ENCODE data around the gene TLE4. TPM values are rescaled to one million over a fixed set of nuclear protein-coding genes. Genes with fewer than 3 reads are reported as not detected.

Gene TLE4
- polyA plus RNA-seq, 1 donor (not counting 4 experiments of a cell fraction or from before 2014, with no cell fraction given): 14.7 TPM

DNA sequence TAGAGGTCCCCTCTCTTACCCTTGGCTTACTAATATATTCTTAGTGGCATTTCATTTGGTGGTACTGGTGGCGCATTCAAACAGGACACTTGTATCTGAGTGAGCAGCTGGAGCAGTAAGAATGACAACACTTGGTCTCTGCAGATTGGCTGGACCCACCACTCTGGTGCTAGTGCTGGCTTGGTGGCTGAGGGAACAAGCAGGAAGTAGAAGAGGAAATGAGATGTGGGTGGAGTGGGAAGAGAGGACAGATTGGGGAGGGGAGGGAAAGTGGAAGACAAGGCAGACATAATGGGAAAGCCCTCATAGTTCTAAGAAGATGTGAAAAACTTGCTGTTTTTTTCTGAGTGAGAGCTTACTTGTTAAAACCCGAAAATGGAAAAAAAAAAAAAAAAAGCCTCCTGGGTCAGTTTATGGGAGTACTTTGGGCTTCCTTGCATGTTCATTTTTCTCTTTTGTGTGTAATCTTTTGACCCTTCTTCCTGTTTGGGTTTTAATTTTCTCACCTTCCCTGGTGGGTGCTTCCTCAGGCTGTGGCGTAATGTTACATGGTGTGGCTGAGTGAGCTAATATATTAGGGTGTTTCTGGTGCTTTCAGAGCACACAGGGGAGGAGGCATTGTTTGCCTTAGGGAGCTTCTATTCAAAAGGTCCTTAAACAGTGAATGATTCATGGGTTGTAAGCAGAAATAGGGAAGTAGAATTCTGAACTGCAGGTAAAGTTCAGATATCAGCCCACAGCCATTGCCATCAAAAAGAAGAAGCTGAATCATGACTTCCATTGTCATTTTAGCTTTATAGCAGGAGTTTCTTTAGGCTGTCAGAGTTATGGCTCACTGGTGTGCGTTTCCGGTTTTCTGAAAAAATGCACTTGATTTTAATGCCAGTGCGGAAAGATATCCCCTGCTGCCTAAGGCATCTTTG, 52.3 kb downstream of the TLE4 start:
- H3K9me1 ChIP-seq (ENCODE audit: control insufficient read depth, extremely low read depth, insufficient read depth, low read length): no peaks in the 10 kb centered on the region
- H3K27me3 ChIP-seq (ENCODE audit: control insufficient read depth, extremely low read depth, insufficient read depth, low read length): no peaks in the 10 kb centered on the region
- H3K9ac ChIP-seq (ENCODE audit: control insufficient read depth, extremely low read depth, insufficient read depth, low read length): no peak overlapping the region
- H3K4me1 ChIP-seq (ENCODE audit: control insufficient read depth, extremely low read depth, insufficient read depth, low read length): peaks cover 11% of the 10 kb centered on the region
- H3K27ac ChIP-seq (ENCODE audit: control insufficient read depth, insufficient read depth, low read length): peak overlapping the region; percentile 53
- no peaks in the 10 kb centered on the region for H3K9me3 ChIP-seq (ENCODE audit: control insufficient read depth, low read depth, low read length)
- H3K4me3 ChIP-seq (ENCODE audit: control insufficient read depth in 2 of 3, extremely low read depth in 1 of 3, insufficient read depth in 2 of 3, low read depth in 1 of 3, low read length in 3 of 3): peak overlapping the region in 1 of 3 experiments; percentile 4
- H3K4me2 ChIP-seq (ENCODE audit: control insufficient read depth, extremely low read depth, insufficient read depth, low read depth, low read length): peak overlapping the region; percentile 62
- H4K20me1 ChIP-seq (ENCODE audit: control insufficient read depth, extremely low read depth, insufficient read depth, low read length): no peaks in the 10 kb centered on the region
- H3K79me2 ChIP-seq (ENCODE audit: control insufficient read depth, insufficient read depth, low read length): no peaks in the 10 kb centered on the region
- peak overlapping the region; percentile 63 for H2AFZ ChIP-seq (ENCODE audit: control insufficient read depth, low read length)
- TF ChIP-seq EZH2 (IDR thresholded peaks at IDR 0.05; ENCODE audit: low read length): no peak
- TF ChIP-seq, protein P1, sequence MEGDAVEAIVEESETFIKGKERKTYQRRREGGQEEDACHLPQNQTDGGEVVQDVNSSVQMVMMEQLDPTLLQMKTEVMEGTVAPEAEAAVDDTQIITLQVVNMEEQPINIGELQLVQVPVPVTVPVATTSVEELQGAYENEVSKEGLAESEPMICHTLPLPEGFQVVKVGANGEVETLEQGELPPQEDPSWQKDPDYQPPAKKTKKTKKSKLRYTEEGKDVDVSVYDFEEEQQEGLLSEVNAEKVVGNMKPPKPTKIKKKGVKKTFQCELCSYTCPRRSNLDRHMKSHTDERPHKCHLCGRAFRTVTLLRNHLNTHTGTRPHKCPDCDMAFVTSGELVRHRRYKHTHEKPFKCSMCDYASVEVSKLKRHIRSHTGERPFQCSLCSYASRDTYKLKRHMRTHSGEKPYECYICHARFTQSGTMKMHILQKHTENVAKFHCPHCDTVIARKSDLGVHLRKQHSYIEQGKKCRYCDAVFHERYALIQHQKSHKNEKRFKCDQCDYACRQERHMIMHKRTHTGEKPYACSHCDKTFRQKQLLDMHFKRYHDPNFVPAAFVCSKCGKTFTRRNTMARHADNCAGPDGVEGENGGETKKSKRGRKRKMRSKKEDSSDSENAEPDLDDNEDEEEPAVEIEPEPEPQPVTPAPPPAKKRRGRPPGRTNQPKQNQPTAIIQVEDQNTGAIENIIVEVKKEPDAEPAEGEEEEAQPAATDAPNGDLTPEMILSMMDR (optimal IDR thresholded peaks at IDR 0.05 in 1 of 3, IDR thresholded peaks at IDR 0.05 in 1 of 3, conservative IDR thresholded peaks at IDR 0.05 in 1 of 3; ENCODE audit: extremely low read depth in 1 of 3, insufficient read depth in 2 of 3, low read length in 3 of 3): no peak
- FAIRE-seq (peak; percentile 83), DNase-seq (ENCODE audit: low read depth, low spot score) (peak; percentile 41)
- dilution Hi-C loops (cut with MboI; ENCODE audit: extremely low pct_ligation_motif_present, low sequenced_read_pairs): no loop called here
- no peaks in the 10 kb centered on the region for H3K36me3 ChIP-seq (ENCODE audit: control insufficient read depth in 2 of 2, extremely low read depth in 1 of 2, insufficient read depth in 2 of 2, low read length in 2 of 2)

DNA sequence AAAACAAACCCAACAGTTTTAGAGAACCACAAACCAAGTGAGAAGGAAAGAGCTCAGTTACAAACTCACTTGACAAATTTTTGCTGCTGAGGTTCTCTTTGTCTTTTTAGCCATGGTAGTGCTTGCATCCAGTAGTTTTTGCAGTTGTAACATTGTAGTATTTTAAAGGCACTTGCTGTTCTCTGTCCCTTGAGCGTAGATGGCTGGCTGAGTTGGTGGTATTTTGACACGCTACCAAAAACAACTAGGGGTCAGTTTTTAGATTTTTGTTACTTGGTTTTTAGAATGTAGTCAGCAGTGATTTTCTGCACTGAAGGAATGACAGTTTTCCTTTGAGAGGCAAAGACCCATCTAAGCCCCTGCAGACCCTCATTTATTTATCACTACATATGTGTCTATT, 58.0 kb downstream of the TLE4 start:
- Histone ChIP-seq H3K36me3 (ENCODE audit: control insufficient read depth in 2 of 2, extremely low read depth in 1 of 2, insufficient read depth in 2 of 2, low read length in 2 of 2) (no peaks in the 10 kb centered on the region), H3K9ac (ENCODE audit: control insufficient read depth, extremely low read depth, insufficient read depth, low read length) (no peak overlapping the region), H2AFZ (ENCODE audit: control insufficient read depth, low read length) (no peak overlapping the region), H3K79me2 (ENCODE audit: control insufficient read depth, insufficient read depth, low read length) (no peaks in the 10 kb centered on the region), H4K20me1 (ENCODE audit: control insufficient read depth, extremely low read depth, insufficient read depth, low read length) (no peaks in the 10 kb centered on the region), H3K27ac (ENCODE audit: control insufficient read depth, insufficient read depth, low read length) (no peak overlapping the region), H3K4me2 (ENCODE audit: control insufficient read depth, extremely low read depth, insufficient read depth, low read depth, low read length) (no peak overlapping the region), H3K9me3 (ENCODE audit: control insufficient read depth, low read depth, low read length) (no peaks in the 10 kb centered on the region), H3K27me3 (ENCODE audit: control insufficient read depth, extremely low read depth, insufficient read depth, low read length) (no peaks in the 10 kb centered on the region), H3K9me1 (ENCODE audit: control insufficient read depth, extremely low read depth, insufficient read depth, low read length) (no peaks in the 10 kb centered on the region), H3K4me3 (ENCODE audit: control insufficient read depth in 2 of 3, extremely low read depth in 1 of 3, insufficient read depth in 2 of 3, low read depth in 1 of 3, low read length in 3 of 3) (no peak overlapping the region), H3K4me1 (ENCODE audit: control insufficient read depth, extremely low read depth, insufficient read depth, low read length) (peaks cover 1% of the 10 kb centered on the region)
- dilution Hi-C loops (cut with MboI; ENCODE audit: extremely low pct_ligation_motif_present, low sequenced_read_pairs): no loop called here
- TF ChIP-seq, protein P1 (optimal IDR thresholded peaks at IDR 0.05 in 1 of 3, IDR thresholded peaks at IDR 0.05 in 1 of 3, conservative IDR thresholded peaks at IDR 0.05 in 1 of 3; ENCODE audit: extremely low read depth in 1 of 3, insufficient read depth in 2 of 3, low read length in 3 of 3): no peak
- no peak for TF ChIP-seq EZH2 (IDR thresholded peaks at IDR 0.05; ENCODE audit: low read length)
- DNase-seq (ENCODE audit: low read depth, low spot score) (no peak), FAIRE-seq (no peak)

Data from keratinocyte (primary cell).